Cerebellar nuclear complex (tissue), 1 donor: ENCODE results near the gene TIGD4.
"Not testable (repeated sequence)": the region's sequence is repeated elsewhere in the genome, so short reads cannot be mapped to it uniquely, and the experiment has no call there.

ENCODE experiments used
- DNase-seq, 2 experiments: peaks; one replicate each; lab custom pipeline; 2025; lab: John Stamatoyannopoulos, UW

TIGD4 gene

GRCh38 chr4:152780267-152780778, 793 bp upstream of the TIGD4 start:
- DNase-seq = no peak

GRCh38 chr4:152778656-152779512, 646 bp downstream of the TIGD4 start:
- DNase-seq = peak in 1 of 2 experiments; percentile 9

GRCh38 chr4:152777488-152777887, 2.0 kb downstream of the TIGD4 start:
- DNase-seq = no peak

GRCh38 chr4:152776352-152776751, 3.2 kb downstream of the TIGD4 start:
- DNase-seq = no peak

GRCh38 chr4:152773953-152774352, 5.6 kb downstream of the TIGD4 start:
- no peak for DNase-seq

GRCh38 chr4:152773339-152773738, 6.2 kb downstream of the TIGD4 start:
- no peak for DNase-seq

GRCh38 chr4:152771741-152772533, 7.6 kb downstream of the TIGD4 start:
- DNase-seq = no peak

- DNase-seq = not testable (repeated sequence)
Observed at GRCh38 chr4:152765069-152765737, 14.3 kb downstream of the TIGD4 start.

- no peak for DNase-seq
Observed at GRCh38 chr4:152763796-152764195, 15.7 kb downstream of the TIGD4 start.

- no peak for DNase-seq
Observed at GRCh38 chr4:152748619-152749018, 30.9 kb downstream of the TIGD4 start.

- no peak for DNase-seq
Observed at GRCh38 chr4:152747444-152747843, 32.1 kb downstream of the TIGD4 start.

- no peak for DNase-seq
Observed at GRCh38 chr4:152738827-152739226, 40.7 kb downstream of the TIGD4 start.

- no peak for DNase-seq
Observed at GRCh38 chr4:152735906-152736305, 43.6 kb downstream of the TIGD4 start.

GRCh38 chr4:152735396-152735859, 44.1 kb downstream of the TIGD4 start:
- DNase-seq = no peak

- DNase-seq = no peak
Observed at GRCh38 chr4:152734699-152735050, 44.9 kb downstream of the TIGD4 start.

- DNase-seq = no peak
Observed at GRCh38 chr4:152734015-152734698, 45.4 kb downstream of the TIGD4 start.

GRCh38 chr4:152731997-152732396, 47.5 kb downstream of the TIGD4 start:
- no peak for DNase-seq

- no peak for DNase-seq
Observed at GRCh38 chr4:152729466-152729865, 50.1 kb downstream of the TIGD4 start.

- DNase-seq = no peak
Observed at GRCh38 chr4:152728343-152728742, 51.2 kb downstream of the TIGD4 start.

- DNase-seq = no peak
Observed at GRCh38 chr4:152727784-152728183, 51.7 kb downstream of the TIGD4 start.

- no peak for DNase-seq
Observed at GRCh38 chr4:152724494-152724893, 55.0 kb downstream of the TIGD4 start.

GRCh38 chr4:152723236-152723635, 56.3 kb downstream of the TIGD4 start:
- DNase-seq = no peak
